GM19468 (cell line): Measurements from ENCODE around the gene RAB8B.

ENCODE experiments used
- ATAC-seq: cut with Tn5 transposase; IDR thresholded peaks from one replicate; pipeline ENCODE4 v1.9.1; 2021; ENCODE audit warnings: mild to moderate bottlenecking, moderate library complexity, moderate number of reproducible peaks; ENCODE audit not compliant: unreplicated experiment; ENCODE audit errors: extremely low read depth

RAB8B gene

GRCh38 chr15:63188926-63189871 lies at the start of gene RAB8B:
RAB8B (plus strand) TSS chr15:63189606; CDS start chr15:63189625, 19 bp downstream.
- peak; percentile 74 for ATAC-seq

GRCh38 chr15:63140936-63141335 lies 48.5 kb upstream of the RAB8B start:
- no peak for ATAC-seq

GRCh38 chr15:63145426-63145825 lies 44.0 kb upstream of the RAB8B start:
- ATAC-seq: no peak

- ATAC-seq: no peak
Observed at GRCh38 chr15:63146684-63147083, 42.7 kb upstream of the RAB8B start.

GRCh38 chr15:63151665-63152064 lies 37.7 kb upstream of the RAB8B start:
- no peak for ATAC-seq

GRCh38 chr15:63155486-63155885 lies 33.9 kb upstream of the RAB8B start:
- ATAC-seq: no peak

- no peak for ATAC-seq
Observed at GRCh38 chr15:63156086-63156710, 33.2 kb upstream of the RAB8B start.

- ATAC-seq: no peak
Observed at GRCh38 chr15:63156755-63157117, 32.7 kb upstream of the RAB8B start.

- ATAC-seq: peak; percentile 42
Observed at GRCh38 chr15:63157118-63157843, 32.1 kb upstream of the RAB8B start, which contains the start of gene RPS27L. RPS27L (minus strand) TSS chr15:63157477; CDS start chr15:63157405, 72 bp downstream.

GRCh38 chr15:63157891-63158431 lies 31.4 kb upstream of the RAB8B start:
- ATAC-seq: no peak

- ATAC-seq: no peak
Observed at GRCh38 chr15:63160638-63161037, 28.8 kb upstream of the RAB8B start.

GRCh38 chr15:63163217-63163616 lies 26.2 kb upstream of the RAB8B start:
- ATAC-seq: no peak

- no peak for ATAC-seq
Observed at GRCh38 chr15:63165166-63165859, 24.1 kb upstream of the RAB8B start.

- no peak for ATAC-seq
Observed at GRCh38 chr15:63166219-63166618, 23.2 kb upstream of the RAB8B start.

- no peak for ATAC-seq
Observed at GRCh38 chr15:63169788-63170187, 19.6 kb upstream of the RAB8B start.

- no peak for ATAC-seq
Observed at GRCh38 chr15:63172376-63172775, 17.0 kb upstream of the RAB8B start.

- no peak for ATAC-seq
Observed at GRCh38 chr15:63172851-63173451, 16.5 kb upstream of the RAB8B start.

GRCh38 chr15:63176302-63176701 lies 13.1 kb upstream of the RAB8B start:
- ATAC-seq: no peak

GRCh38 chr15:63178034-63178433 lies 11.4 kb upstream of the RAB8B start:
- ATAC-seq: no peak
